GM18951 (cell line): ENCODE data around the gene C16orf46.

Experiments
- POLR2A ChIP-seq: IDR thresholded peaks from 4 replicates; pipeline ENCODE4 v1.6.1; 2011; ENCODE audit warnings: mild to moderate bottlenecking; ENCODE audit not compliant: insufficient read length, insufficient read depth; ENCODE audit errors: extremely low read depth
- in situ Hi-C: fragments of 300-500 bp; cut with MboI; formaldehyde crosslinking; loops from one replicate; pipeline ENCODE4 v1.12.0; 2022; ENCODE audit warnings: low sequenced_read_pairs, mixed read lengths, inconsistent platforms; ENCODE audit not compliant: unreplicated experiment

C16orf46 gene

GRCh38 chr16:81029930-81030604 lies 47.0 kb downstream of the C16orf46 start:
- in situ Hi-C loops: loop anchor here (25.0 kb wide), 1 partner anchor 707 kb away; no protein-coding TSS in a partner anchor
- no peak for TF ChIP-seq POLR2A

- TF ChIP-seq POLR2A: no peak
- in situ Hi-C loops: loop anchor here (25.0 kb wide), 1 partner anchor 711 kb away; no protein-coding TSS in a partner anchor
Measured at GRCh38 chr16:81026429-81026828, 50.6 kb downstream of the C16orf46 start.

- no peak for TF ChIP-seq POLR2A
Measured at GRCh38 chr16:81018496-81018895, 58.5 kb downstream of the C16orf46 start.

GRCh38 chr16:81014672-81015071 lies 62.4 kb downstream of the C16orf46 start:
- TF ChIP-seq POLR2A: no peak
- in situ Hi-C loops: no loop called here

More at GRCh38 chr16:81018496-81018895, 58.5 kb downstream of the C16orf46 start:
- in situ Hi-C loops: no loop called here

- TF ChIP-seq POLR2A: no peak
- in situ Hi-C loops: no loop called here
Measured at GRCh38 chr16:81012974-81013373, 64.1 kb downstream of the C16orf46 start.
